Karpas-422 (cell line): ENCODE measurements around the gene CCDC91. TPM values are rescaled to one million over a fixed set of nuclear protein-coding genes. Genes with fewer than 3 reads are reported as not detected.

ENCODE experiments used
- DNase-seq: peaks from one replicate; pipeline ENCODE4 v3.0.0-alpha.2; 2015
- H2AFZ ChIP-seq: fragments of 200-600 bp; sonication (generic); 2 replicates; pipeline ENCODE4 v1.6.1; 2014; ENCODE audit warnings: antibody characterized with exemption, low read length, mixed read lengths
- H3K27ac ChIP-seq: fragments of 200-600 bp; sonication (generic); 2 replicates; pipeline ENCODE4 v1.5.1; 2014; ENCODE audit warnings: mild to moderate bottlenecking, low read length, moderate library complexity
- H3K27me3 ChIP-seq: fragments of 200-600 bp; sonication (generic); 2 replicates; pipeline ENCODE4 v1.6.1; 2014; ENCODE audit warnings: low read length, mixed read lengths
- H3K36me3 ChIP-seq: fragments of 200-600 bp; sonication (generic); 2 replicates; pipeline ENCODE4 v1.6.1; 2014; ENCODE audit warnings: low read length, mixed read lengths; ENCODE audit not compliant: insufficient read depth
- H3K4me1 ChIP-seq: fragments of 200-600 bp; sonication (generic); 2 replicates; pipeline ENCODE4 v1.6.1; 2014; ENCODE audit warnings: mild to moderate bottlenecking, low read length, mixed read lengths
- H3K4me2 ChIP-seq: fragments of 200-600 bp; sonication (generic); 2 replicates; pipeline ENCODE4 v1.6.1; 2014; ENCODE audit warnings: low read length, low read depth, mild to moderate bottlenecking; ENCODE audit not compliant: poor library complexity, severe bottlenecking
- H3K4me3 ChIP-seq: fragments of 200-600 bp; sonication (generic); 2 replicates; pipeline ENCODE4 v1.5.1; 2014; ENCODE audit warnings: mild to moderate bottlenecking, antibody characterized with exemption, low read length, mixed read lengths
- H3K79me2 ChIP-seq: fragments of 200-600 bp; sonication (generic); 2 replicates; pipeline ENCODE4 v1.6.1; 2014; ENCODE audit warnings: mild to moderate bottlenecking, low read length, mixed read lengths
- H3K9ac ChIP-seq: fragments of 200-600 bp; sonication (generic); 2 replicates; pipeline ENCODE4 v1.6.0; 2014; ENCODE audit warnings: low read length
- H3K9me2 ChIP-seq: fragments of 200-600 bp; sonication (generic), shearing (Covaris generic); replicated peaks from 2 replicates; pipeline ENCODE4 v1.6.0; 2014; ENCODE audit warnings: mild to moderate bottlenecking, low read length, moderate library complexity; ENCODE audit not compliant: insufficient read depth
- H3K9me3 ChIP-seq: fragments of 300-700, 200-600 bp; sonication (generic); 2 replicates; pipeline ENCODE4 v1.6.1; 2014; ENCODE audit warnings: low read length, mixed read lengths
- H4K20me1 ChIP-seq: fragments of 200-600 bp; sonication (generic); 2 replicates; pipeline ENCODE4 v1.6.1; 2014; ENCODE audit warnings: mild to moderate bottlenecking, antibody characterized with exemption, low read length, low read depth; ENCODE audit not compliant: insufficient read depth
- total RNA-seq: library from RNA; depleted of rRNA; stranded (reverse); fragments of >200 nt; shearing (Covaris generic); gene quantifications from 2 replicates; pipeline ENCODE4 v1.2.3, GENCODE V29; 2014; ENCODE audit warnings: low replicate concordance

CCDC91 gene
- total RNA-seq, 1 experiment from 2014 or later = 115 TPM

- H3K79me2 ChIP-seq = no peaks in the 10 kb centered on the region
- peaks cover 10% of the 10 kb centered on the region for H3K4me1 ChIP-seq
- H2AFZ ChIP-seq = no peak overlapping the region
- peaks cover 4% of the 10 kb centered on the region; the same call in 1 of the 2 replicates for H3K36me3 ChIP-seq
- no peaks in the 10 kb centered on the region for H3K27me3 ChIP-seq
- H3K9ac ChIP-seq = no peak overlapping the region
- no peak overlapping the region for H3K4me3 ChIP-seq
- no peaks in the 10 kb centered on the region for H4K20me1 ChIP-seq
- H3K9me3 ChIP-seq = no peaks in the 10 kb centered on the region
- no peak overlapping the region for H3K27ac ChIP-seq
- H3K9me2 ChIP-seq = no peaks in the 10 kb centered on the region
- no peak overlapping the region for H3K4me2 ChIP-seq
- no peak for DNase-seq
Observed at GRCh38 chr12:28390206-28390605, 199.9 kb downstream of the CCDC91 start.

- Histone ChIP-seq H2AFZ (no peak overlapping the region), H3K9ac (no peak overlapping the region), H3K9me2 (no peaks in the 10 kb centered on the region), H3K4me2 (no peak overlapping the region), H3K9me3 (no peaks in the 10 kb centered on the region), H3K27me3 (no peaks in the 10 kb centered on the region), H3K27ac (no peak overlapping the region), H4K20me1 (no peaks in the 10 kb centered on the region), H3K79me2 (no peaks in the 10 kb centered on the region), H3K4me3 (no peak overlapping the region), H3K4me1 (peaks cover 10% of the 10 kb centered on the region), H3K36me3 (peaks cover 4% of the 10 kb centered on the region; the same call in 1 of the 2 replicates)
- DNase-seq = no peak
Observed at GRCh38 chr12:28390761-28391385, 200.6 kb downstream of the CCDC91 start.

GRCh38 chr12:28409892-28410291 is 219.6 kb downstream of the CCDC91 start:
- Histone ChIP-seq H3K4me3 (no peak overlapping the region), H3K9me2 (no peaks in the 10 kb centered on the region)

GRCh38 chr12:28413460-28414109 is 223.3 kb downstream of the CCDC91 start:
- Histone ChIP-seq H3K27me3 (no peaks in the 10 kb centered on the region), H3K4me1 (peaks cover 7% of the 10 kb centered on the region; the same call in 1 of the 2 replicates), H3K9me2 (no peaks in the 10 kb centered on the region), H3K79me2 (peaks cover 7% of the 10 kb centered on the region; the same call in 1 of the 2 replicates), H3K9ac (no peak overlapping the region), H3K4me3 (no peak overlapping the region), H3K36me3 (peaks cover 5% of the 10 kb centered on the region), H2AFZ (no peak overlapping the region), H4K20me1 (no peaks in the 10 kb centered on the region), H3K27ac (no peak overlapping the region), H3K9me3 (no peaks in the 10 kb centered on the region), H3K4me2 (no peak overlapping the region)
- DNase-seq = no peak

More at GRCh38 chr12:28409892-28410291, 219.6 kb downstream of the CCDC91 start:
- peaks cover 7% of the 10 kb centered on the region; the same call in 1 of the 2 replicates for H3K4me1 ChIP-seq
- no peak for DNase-seq
- no peaks in the 10 kb centered on the region for H3K9me3 ChIP-seq
- H3K79me2 ChIP-seq = peaks cover 11% of the 10 kb centered on the region; the same call in 1 of the 2 replicates
- H2AFZ ChIP-seq = no peak overlapping the region
- no peak overlapping the region for H3K4me2 ChIP-seq
- H4K20me1 ChIP-seq = no peaks in the 10 kb centered on the region
- H3K27me3 ChIP-seq = no peaks in the 10 kb centered on the region
- peaks cover 5% of the 10 kb centered on the region for H3K36me3 ChIP-seq
- H3K9ac ChIP-seq = no peak overlapping the region
- H3K27ac ChIP-seq = no peak overlapping the region

- Histone ChIP-seq H3K9me3 (no peaks in the 10 kb centered on the region), H4K20me1 (no peaks in the 10 kb centered on the region), H3K4me2 (no peak overlapping the region), H3K27ac (no peak overlapping the region), H3K4me1 (peaks cover 7% of the 10 kb centered on the region; the same call in 1 of the 2 replicates), H3K9ac (no peak overlapping the region), H3K27me3 (no peaks in the 10 kb centered on the region), H3K36me3 (peaks cover 2% of the 10 kb centered on the region; the same call in 1 of the 2 replicates), H3K9me2 (no peaks in the 10 kb centered on the region), H3K79me2 (no peaks in the 10 kb centered on the region), H2AFZ (no peak overlapping the region), H3K4me3 (no peak overlapping the region)
- DNase-seq = no peak
Observed at GRCh38 chr12:28415755-28416154, 225.5 kb downstream of the CCDC91 start.

GRCh38 chr12:28421374-28421773 is 231.1 kb downstream of the CCDC91 start:
- H3K4me2 ChIP-seq = no peak overlapping the region

GRCh38 chr12:28424965-28425364 is 234.7 kb downstream of the CCDC91 start:
- Histone ChIP-seq H3K9me3 (no peaks in the 10 kb centered on the region), H3K4me2 (no peak overlapping the region), H3K4me3 (no peak overlapping the region), H2AFZ (no peak overlapping the region), H3K27ac (no peak overlapping the region), H3K9ac (no peak overlapping the region), H4K20me1 (no peaks in the 10 kb centered on the region), H3K36me3 (no peaks in the 10 kb centered on the region), H3K9me2 (no peaks in the 10 kb centered on the region), H3K27me3 (no peaks in the 10 kb centered on the region), H3K4me1 (peaks cover 9% of the 10 kb centered on the region), H3K79me2 (no peaks in the 10 kb centered on the region)
- no peak for DNase-seq

More at GRCh38 chr12:28421374-28421773, 231.1 kb downstream of the CCDC91 start:
- H3K9ac ChIP-seq = no peak overlapping the region
- no peaks in the 10 kb centered on the region for H3K79me2 ChIP-seq
- no peak overlapping the region for H2AFZ ChIP-seq
- H3K36me3 ChIP-seq = no peaks in the 10 kb centered on the region
- H3K4me1 ChIP-seq = peaks cover 9% of the 10 kb centered on the region
- no peak overlapping the region for H3K4me3 ChIP-seq
- no peak for DNase-seq
- H4K20me1 ChIP-seq = no peaks in the 10 kb centered on the region
- no peaks in the 10 kb centered on the region for H3K9me2 ChIP-seq
- no peak overlapping the region for H3K27ac ChIP-seq
- no peaks in the 10 kb centered on the region for H3K27me3 ChIP-seq
- H3K9me3 ChIP-seq = no peaks in the 10 kb centered on the region

- Histone ChIP-seq H4K20me1 (no peaks in the 10 kb centered on the region), H3K9ac (no peak overlapping the region), H3K4me3 (no peak overlapping the region), H2AFZ (no peak overlapping the region), H3K36me3 (no peaks in the 10 kb centered on the region), H3K9me2 (no peaks in the 10 kb centered on the region), H3K79me2 (no peaks in the 10 kb centered on the region), H3K27me3 (no peaks in the 10 kb centered on the region), H3K27ac (no peak overlapping the region), H3K4me1 (peaks cover 9% of the 10 kb centered on the region), H3K4me2 (no peak overlapping the region), H3K9me3 (no peaks in the 10 kb centered on the region)
- no peak for DNase-seq
Observed at GRCh38 chr12:28425526-28425925, 235.3 kb downstream of the CCDC91 start.
